GM19099 (cell line): ENCODE data around the gene COX8A.

Experiments used
- POLR2A ChIP-seq: IDR thresholded peaks from 3 replicates; pipeline ENCODE4 v1.6.1; 2011; ENCODE audit warnings: low read depth; ENCODE audit not compliant: insufficient read length; ENCODE audit errors: extremely low read depth

Gene COX8A

GRCh38 chr11:64007629-64008282 is 33.3 kb downstream of the COX8A start:
- TF ChIP-seq POLR2A: no peak

GRCh38 chr11:64008283-64008913 is 34.0 kb downstream of the COX8A start:
- no peak for TF ChIP-seq POLR2A

GRCh38 chr11:64008914-64009633 is 34.7 kb downstream of the COX8A start:
- TF ChIP-seq POLR2A: no peak

GRCh38 chr11:64009710-64010109 is 35.3 kb downstream of the COX8A start:
- no peak for TF ChIP-seq POLR2A

- TF ChIP-seq POLR2A: no peak
Measured at GRCh38 chr11:64010783-64011182, 36.4 kb downstream of the COX8A start.

GRCh38 chr11:64011371-64011770 is 37.0 kb downstream of the COX8A start:
- no peak for TF ChIP-seq POLR2A

- no peak for TF ChIP-seq POLR2A
Measured at GRCh38 chr11:64013141-64013896, 38.9 kb downstream of the COX8A start.

GRCh38 chr11:64014356-64014755 is 39.9 kb downstream of the COX8A start:
- no peak for TF ChIP-seq POLR2A

- TF ChIP-seq POLR2A: no peak
Measured at GRCh38 chr11:64015510-64015909, 41.1 kb downstream of the COX8A start.

GRCh38 chr11:64015935-64016845 is 41.8 kb downstream of the COX8A start:
- no peak for TF ChIP-seq POLR2A

GRCh38 chr11:64017945-64018224 is 43.5 kb downstream of the COX8A start:
- no peak for TF ChIP-seq POLR2A

GRCh38 chr11:64018310-64018709 is 43.9 kb downstream of the COX8A start:
- no peak for TF ChIP-seq POLR2A

- TF ChIP-seq POLR2A: no peak
Measured at GRCh38 chr11:64019106-64020037, 45.0 kb downstream of the COX8A start.

GRCh38 chr11:64020976-64021756 is 46.7 kb downstream of the COX8A start:
- no peak for TF ChIP-seq POLR2A

- TF ChIP-seq POLR2A: no peak
Measured at GRCh38 chr11:64021757-64022093, 47.3 kb downstream of the COX8A start.
